Heart left ventricle (tissue), 13 donors: Measurements from ENCODE around the gene AXIN1.

Experiments used
- CTCF ChIP-seq, 12 donors: fragments of 200-600 bp; sonication (generic) in 4 of 12; IDR thresholded peaks; one replicate each; pipeline versions ENCODE4 v1.5.0 to v1.8.0; 2018 to 2022; ENCODE audit warnings: antibody characterized with exemption in 12 of 12, mild to moderate bottlenecking in 5 of 12
- POLR2A ChIP-seq, 2 donors: fragments of 450-650 bp; IDR thresholded peaks; one replicate each; pipeline ENCODE4 v1.6.1; 2017; ENCODE audit warnings: antibody characterized with exemption in 2 of 2, mild to moderate bottlenecking in 2 of 2, moderate library complexity in 2 of 2
- donor health status: ischemic (EF 13 %, LVEDD 7.1; RV severe dilation, severe dysfunction).
- donor health status: DM: no; HTN: yes; CAD: no.
- donor health status: DM: no; HTN: no; CAD: no.
- donor health status: ischemic (EF 25% LVEDD 6.9; RV normal size, moderate dysfunction).
- donor health status: ischemic (EF 25% LVEDD 5.7; RV mildly dilated, moderate dysfunction).
- donor health status: ischemic (EF 35%, LVEDD 5.7; RV mildly dilated, moderate dysfunction).
- donor health status: nonischemic (EF 11% LVEDD 7.7; RV severe dilation, severe dysfunction).
- donor health status: DM: yes; HTN: yes; CAD: no.
- donor health status: PGD.
- donor health status: ischemic (EF 29% LVEDD 5.4; RV normal size, mild dysfunction).
- donor health status: nonischemic (EF 23%, LVEDD 6.1; RV moderate dilation, normal function).

DNA sequence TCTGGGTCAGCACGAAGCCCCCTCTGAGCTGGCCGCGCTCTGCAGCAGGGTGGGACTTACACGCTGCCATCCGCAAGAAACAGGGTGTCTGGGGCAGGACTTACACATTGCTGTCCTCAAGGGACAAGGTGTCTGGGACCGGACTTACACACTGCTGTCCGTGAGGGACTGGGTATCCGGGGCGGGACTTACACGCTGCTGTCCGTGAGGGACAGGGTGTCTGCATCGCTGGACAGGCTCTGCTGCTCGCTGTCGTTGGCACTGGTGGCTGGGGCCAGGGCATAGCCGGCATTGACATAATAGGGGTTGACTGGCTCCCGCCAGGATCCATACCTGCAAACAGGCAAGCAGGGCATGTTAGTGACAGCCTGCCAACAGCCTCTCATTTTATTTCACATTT, 38.2 kb downstream of the AXIN1 start:
- no peak for TF ChIP-seq CTCF (IDR thresholded peaks at IDR 0.05)
- TF ChIP-seq POLR2A (IDR thresholded peaks at IDR 0.05) = no peak
